ENCODE data around the gene LTB.

GRCh38 chr6:31631681-31632278 is 49.6 kb upstream of the LTB start:
- TF ChIP-seq YY1 (IDR thresholded peaks at IDR 0.05; ENCODE audit: insufficient read depth, insufficient read length) = no peak
- no peak for TF ChIP-seq ZNF274 (IDR thresholded peaks at IDR 0.05; ENCODE audit: low read depth, low read length)
- no peak for TF ChIP-seq SUZ12 (IDR thresholded peaks at IDR 0.05; ENCODE audit: extremely low read depth, insufficient read depth, insufficient read length)
